HG03064 (cell line): ENCODE results near the gene BSND.

Experiments used
- ATAC-seq: cut with Tn5 transposase; IDR thresholded peaks from one replicate; pipeline ENCODE4 v1.9.1; 2021; ENCODE audit warnings: low read depth; ENCODE audit not compliant: unreplicated experiment

BSND gene

GRCh38 chr1:55059302-55060132 lies 60.8 kb downstream of the BSND start:
- no peak for ATAC-seq

GRCh38 chr1:55060133-55060999 lies 61.6 kb downstream of the BSND start:
- no peak for ATAC-seq

- no peak for ATAC-seq
Observed at GRCh38 chr1:55061000-55061705, 62.4 kb downstream of the BSND start.
